IgD-negative memory B cell (primary cell): Measurements from ENCODE around the gene TBX20. TPM values are rescaled to one million over a fixed set of nuclear protein-coding genes. Genes with fewer than 3 reads are reported as not detected.
"Not testable (repeated sequence)": the region's sequence is repeated elsewhere in the genome, so short reads cannot be mapped to it uniquely, and the experiment has no call there.

ENCODE experiments used
- H3K27ac Mint-ChIP-seq, 3 donors: one replicate each; pipeline ENCODE4 v1.8.0; 2020 to 2022; ENCODE audit warnings: mild to moderate bottlenecking in 3 of 3, mixed read lengths in 3 of 3, moderate library complexity in 1 of 3
- H3K27me3 Mint-ChIP-seq: one replicate; pipeline ENCODE4 v1.8.0; 2021; ENCODE audit warnings: mixed read lengths
- H3K36me3 Mint-ChIP-seq: one replicate; pipeline ENCODE4 v1.8.0; 2020; ENCODE audit warnings: mild to moderate bottlenecking, mixed read lengths
- H3K4me1 Mint-ChIP-seq, 3 donors: one replicate each; pipeline ENCODE4 v1.8.0; 2020 to 2022; ENCODE audit warnings: mixed read lengths in 3 of 3, mild to moderate bottlenecking in 1 of 3
- H3K4me3 Mint-ChIP-seq, 4 donors: one replicate each; pipeline ENCODE4 v1.8.0; 2020 to 2022; ENCODE audit warnings: mild to moderate bottlenecking in 4 of 4, mixed read lengths in 4 of 4, moderate library complexity in 3 of 4
- H3K9me3 Mint-ChIP-seq, 3 donors: one replicate each; pipeline ENCODE4 v1.8.0; 2020 to 2021; ENCODE audit warnings: mixed read lengths in 3 of 3, mild to moderate bottlenecking in 1 of 3
- polyA plus RNA-seq: library from polyadenylated mRNA; unstranded; fragments of 300-500 nt; fragmentation: Illumina TruSeq; gene quantifications from one replicate; pipeline ENCODE4 v1.2.3, GENCODE V29; 2021

Gene TBX20
- polyA plus RNA-seq, 1 donor from 2014 or later: not detected

GRCh38 chr7:35249537-35249907, 4.4 kb downstream of the TBX20 start:
- Mint-ChIP-seq H3K4me1 (peaks cover 0 to 8% (median 5%) of the 10 kb centered on the region in 3 donors), H3K27me3 (peaks cover 58% of the 10 kb centered on the region), H3K27ac (no peak overlapping the region), H3K4me3 (no peak overlapping the region), H3K9me3 (peaks cover 0 to 7% (median 0%) of the 10 kb centered on the region in 3 donors), H3K36me3 (no peaks in the 10 kb centered on the region)

DNA sequence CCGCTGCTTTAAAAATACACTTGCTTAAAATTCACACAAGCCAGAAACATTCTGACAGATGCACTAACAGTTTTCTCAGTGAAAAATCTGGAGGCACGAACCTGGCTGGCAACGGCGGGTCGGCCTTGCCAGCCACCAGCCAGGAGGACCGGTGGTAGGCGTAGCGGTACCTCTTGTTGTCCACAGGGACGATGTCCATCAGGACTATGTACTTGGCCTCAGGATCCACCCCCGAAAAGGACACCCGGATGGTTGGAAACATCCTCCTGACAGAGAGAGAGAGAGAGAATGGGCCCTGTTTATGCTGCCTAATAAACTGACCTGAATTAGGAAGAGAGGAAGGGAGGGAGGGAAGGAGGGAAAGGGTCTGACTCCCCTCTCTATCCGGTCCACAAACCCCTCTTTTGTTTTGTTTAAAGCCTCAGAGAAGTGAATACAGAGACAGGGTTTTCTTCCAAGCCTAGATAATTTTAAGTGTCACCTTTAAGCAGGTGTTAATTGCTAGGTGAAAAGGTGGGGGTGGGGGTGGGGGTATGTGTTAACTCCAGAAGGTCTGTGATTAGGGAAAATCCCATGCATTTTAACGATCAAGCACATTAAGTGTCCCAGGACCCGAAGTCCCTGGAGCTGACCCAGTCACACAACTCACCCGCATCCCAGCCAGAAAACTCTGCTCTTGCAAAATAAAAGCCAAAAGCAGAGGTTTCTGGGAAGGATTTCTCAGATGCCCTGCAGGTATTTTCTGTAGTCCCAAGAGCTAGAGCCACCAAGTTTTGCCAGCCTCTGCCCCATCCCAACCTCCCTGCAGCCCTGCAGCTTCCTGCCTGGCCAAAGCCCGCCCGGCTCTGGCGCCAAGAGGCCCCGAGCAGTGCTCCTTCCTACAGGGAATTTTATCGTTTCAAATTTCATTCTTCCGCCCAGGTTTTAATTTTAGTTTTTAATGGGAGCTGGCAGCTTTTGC, 5.0 kb downstream of the TBX20 start:
- peaks cover 0 to 8% (median 5%) of the 10 kb centered on the region in 3 donors for H3K4me1 Mint-ChIP-seq
- H3K27ac Mint-ChIP-seq: no peak overlapping the region
- H3K27me3 Mint-ChIP-seq: peaks cover 54% of the 10 kb centered on the region
- no peak overlapping the region for H3K4me3 Mint-ChIP-seq
- H3K9me3 Mint-ChIP-seq: peaks cover 0 to 7% (median 0%) of the 10 kb centered on the region in 3 donors
- H3K36me3 Mint-ChIP-seq: no peaks in the 10 kb centered on the region

GRCh38 chr7:35246819-35247218, 7.1 kb downstream of the TBX20 start:
- H3K4me1 Mint-ChIP-seq: peaks cover 0 to 7% (median 0%) of the 10 kb centered on the region in 3 donors
- no peaks in the 10 kb centered on the region for H3K36me3 Mint-ChIP-seq
- H3K4me3 Mint-ChIP-seq: no peak overlapping the region
- peaks cover 0 to 2% (median 0%) of the 10 kb centered on the region in 3 donors for H3K9me3 Mint-ChIP-seq
- peaks cover 36% of the 10 kb centered on the region for H3K27me3 Mint-ChIP-seq
- H3K27ac Mint-ChIP-seq: no peak overlapping the region

DNA sequence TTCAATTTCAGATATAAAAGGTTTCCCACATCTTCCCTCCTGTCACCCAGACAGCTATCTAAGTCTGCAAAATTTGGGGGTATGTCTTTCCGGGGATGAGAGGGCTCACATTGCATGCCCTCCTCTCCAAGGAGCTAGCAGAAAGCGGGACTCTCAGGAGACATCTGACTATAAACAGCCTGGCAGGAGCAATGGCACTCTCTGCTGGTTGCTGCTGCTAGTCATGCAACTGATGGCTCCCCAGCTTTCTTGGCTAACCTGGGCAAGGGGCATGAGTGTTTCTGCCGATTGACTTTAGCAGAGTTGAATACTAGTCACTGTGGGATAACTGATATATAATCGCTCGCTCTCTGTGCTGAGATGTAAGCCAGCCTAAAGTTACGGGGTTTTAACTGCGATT, 12.0 kb downstream of the TBX20 start:
- Mint-ChIP-seq H3K4me3 (no peak overlapping the region), H3K9me3 (no peaks in the 10 kb centered on the region), H3K27me3 (peaks cover 4% of the 10 kb centered on the region), H3K27ac (no peak overlapping the region), H3K36me3 (no peaks in the 10 kb centered on the region), H3K4me1 (no peaks in the 10 kb centered on the region)

GRCh38 chr7:35241436-35241835, 12.5 kb downstream of the TBX20 start:
- Mint-ChIP-seq H3K4me3 (no peak overlapping the region), H3K36me3 (no peaks in the 10 kb centered on the region), H3K9me3 (no peaks in the 10 kb centered on the region), H3K27ac (no peak overlapping the region), H3K27me3 (peaks cover 4% of the 10 kb centered on the region), H3K4me1 (no peaks in the 10 kb centered on the region)

- not testable (repeated sequence) for H3K36me3 Mint-ChIP-seq, H3K27me3 Mint-ChIP-seq, H3K4me1 Mint-ChIP-seq, H3K4me3 Mint-ChIP-seq, H3K27ac Mint-ChIP-seq, H3K9me3 Mint-ChIP-seq
These were observed 12.9 kb downstream of the TBX20 start for GRCh38 chr7:35241008-35241407.

DNA sequence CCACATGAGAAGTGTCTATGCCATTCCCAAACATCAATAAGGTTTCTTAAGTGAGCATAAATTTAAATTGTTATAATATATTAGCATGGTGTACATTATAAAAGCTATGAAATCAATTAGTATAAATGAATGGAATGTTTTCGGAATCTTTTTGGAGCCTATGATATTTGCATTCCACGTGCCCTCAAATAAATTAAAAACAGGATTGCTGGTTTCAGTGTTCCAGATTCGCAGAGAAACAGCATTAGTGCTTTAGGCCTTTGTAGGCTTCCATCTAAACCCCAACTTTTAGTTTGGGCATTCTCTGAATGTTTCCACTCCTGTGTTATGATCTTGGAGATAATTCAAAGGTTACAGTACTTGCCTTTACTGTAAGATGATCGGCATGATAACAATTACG, 15.4 kb downstream of the TBX20 start:
- not testable (repeated sequence) for H3K27ac Mint-ChIP-seq, H3K27me3 Mint-ChIP-seq, H3K4me3 Mint-ChIP-seq, H3K4me1 Mint-ChIP-seq, H3K9me3 Mint-ChIP-seq, H3K36me3 Mint-ChIP-seq

DNA sequence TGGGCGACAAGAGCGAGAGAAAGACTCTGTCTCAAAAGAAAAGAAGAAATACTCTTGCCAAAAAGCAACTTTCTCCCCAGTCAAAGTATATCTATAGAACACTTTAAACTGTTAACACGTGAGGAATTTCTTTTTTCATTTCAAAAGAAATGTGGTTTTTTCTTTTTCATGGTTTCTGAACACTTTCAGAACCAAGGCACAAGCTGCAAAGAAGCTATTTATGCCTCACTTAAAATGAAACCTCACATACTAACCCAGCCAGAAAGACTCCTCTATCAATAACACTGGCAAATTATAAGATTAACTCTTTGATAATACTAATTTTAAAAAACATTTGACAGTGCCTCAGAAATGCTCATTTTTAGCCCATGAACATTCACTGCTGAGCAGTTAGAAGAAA, 20.9 kb downstream of the TBX20 start:
- H3K27me3 Mint-ChIP-seq: peaks cover 3% of the 10 kb centered on the region
- peaks cover 0 to 6% (median 0%) of the 10 kb centered on the region in 3 donors for H3K4me1 Mint-ChIP-seq
- H3K27ac Mint-ChIP-seq: no peak overlapping the region
- H3K36me3 Mint-ChIP-seq: no peaks in the 10 kb centered on the region
- H3K9me3 Mint-ChIP-seq: peaks cover 0 to 2% (median 0%) of the 10 kb centered on the region in 3 donors
- no peak overlapping the region for H3K4me3 Mint-ChIP-seq

DNA sequence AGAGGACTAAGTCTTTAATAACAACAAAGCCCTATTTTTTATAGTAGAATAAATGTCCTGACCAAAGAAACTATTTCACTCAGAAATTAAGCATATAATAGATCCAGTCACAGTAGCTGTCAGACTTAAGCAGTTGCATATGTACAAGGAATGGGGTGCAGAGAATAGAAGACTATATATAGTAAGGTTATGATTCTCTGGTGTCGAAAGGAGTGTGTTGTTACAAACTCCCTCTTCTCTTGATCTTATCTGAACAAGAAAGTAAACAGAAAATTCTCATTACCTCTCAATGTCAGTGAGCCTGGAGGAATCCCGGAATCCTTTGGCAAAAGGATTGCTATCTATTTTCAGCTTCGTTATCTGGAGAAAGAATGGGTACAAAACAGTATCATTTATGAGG, 22.7 kb downstream of the TBX20 start:
- not testable (repeated sequence) for H3K27me3 Mint-ChIP-seq, H3K4me3 Mint-ChIP-seq, H3K9me3 Mint-ChIP-seq, H3K4me1 Mint-ChIP-seq, H3K27ac Mint-ChIP-seq, H3K36me3 Mint-ChIP-seq

DNA sequence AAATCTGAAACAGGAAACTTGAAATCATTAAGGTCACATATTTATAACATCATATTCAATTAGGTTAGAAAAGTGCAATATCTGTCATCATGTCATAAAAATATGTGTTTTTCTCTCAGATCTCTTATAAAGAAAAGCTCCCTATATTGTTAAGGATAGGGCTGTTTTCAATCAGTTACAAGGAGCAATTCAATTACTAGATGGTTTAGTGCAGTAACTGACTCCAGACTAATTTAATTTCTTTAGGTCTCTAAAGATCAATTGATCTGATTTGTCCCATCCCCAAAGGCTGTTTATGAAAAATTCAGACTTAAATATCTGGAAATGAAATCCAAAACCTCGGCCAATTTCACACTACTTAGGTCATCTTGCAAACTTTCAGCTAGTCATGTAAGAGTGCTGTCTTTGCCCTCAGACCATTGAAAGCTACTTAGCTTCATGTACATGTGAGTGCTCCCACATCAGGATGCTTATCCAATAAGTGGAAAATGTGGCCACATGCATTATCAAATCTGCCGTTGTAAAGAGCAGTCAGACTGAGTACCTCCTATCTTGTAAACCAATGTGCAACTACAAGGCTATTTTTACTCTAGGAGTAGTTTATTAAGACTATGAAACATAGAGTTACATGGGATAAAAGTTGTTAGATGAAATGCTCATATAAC, 24.7 kb downstream of the TBX20 start:
- not testable (repeated sequence) for H3K27ac Mint-ChIP-seq, H3K36me3 Mint-ChIP-seq, H3K27me3 Mint-ChIP-seq, H3K9me3 Mint-ChIP-seq, H3K4me3 Mint-ChIP-seq, H3K4me1 Mint-ChIP-seq

DNA sequence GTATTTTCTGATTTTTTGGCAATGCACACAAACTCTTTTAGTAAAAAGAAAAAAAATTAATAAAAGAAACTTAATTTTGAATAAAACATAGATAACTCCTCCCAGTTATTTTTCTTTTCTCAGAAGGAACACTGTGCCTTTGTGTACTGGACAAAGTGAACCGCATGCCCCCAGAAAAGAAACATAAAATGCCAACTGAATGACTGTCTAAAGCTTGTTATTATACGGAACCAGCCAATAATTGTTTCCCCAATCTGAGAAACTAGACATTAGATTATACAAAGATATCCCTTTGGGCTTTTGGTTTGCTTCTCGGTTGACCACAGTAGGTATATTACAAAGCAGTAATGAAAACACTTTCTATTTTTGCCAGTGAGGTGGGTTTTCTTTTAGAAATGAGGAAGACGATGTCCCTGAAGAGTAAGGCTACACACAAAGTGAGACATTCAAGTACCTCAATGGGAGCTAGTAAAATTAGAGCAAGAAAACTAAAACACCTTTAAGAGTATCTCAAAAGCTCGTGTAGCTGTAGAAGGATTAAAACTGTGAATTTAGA, 25.3 kb downstream of the TBX20 start:
- H3K27ac Mint-ChIP-seq, H3K36me3 Mint-ChIP-seq, H3K27me3 Mint-ChIP-seq, H3K4me1 Mint-ChIP-seq, H3K9me3 Mint-ChIP-seq, H3K4me3 Mint-ChIP-seq: not testable (repeated sequence)

- not testable (repeated sequence) for H3K9me3 Mint-ChIP-seq, H3K27ac Mint-ChIP-seq, H3K4me3 Mint-ChIP-seq, H3K4me1 Mint-ChIP-seq, H3K27me3 Mint-ChIP-seq, H3K36me3 Mint-ChIP-seq
These were observed 26.5 kb downstream of the TBX20 start for GRCh38 chr7:35227438-35227837.

GRCh38 chr7:35222445-35222844, 31.5 kb downstream of the TBX20 start:
- not testable (repeated sequence) for H3K36me3 Mint-ChIP-seq, H3K9me3 Mint-ChIP-seq, H3K27me3 Mint-ChIP-seq, H3K27ac Mint-ChIP-seq, H3K4me1 Mint-ChIP-seq, H3K4me3 Mint-ChIP-seq

DNA sequence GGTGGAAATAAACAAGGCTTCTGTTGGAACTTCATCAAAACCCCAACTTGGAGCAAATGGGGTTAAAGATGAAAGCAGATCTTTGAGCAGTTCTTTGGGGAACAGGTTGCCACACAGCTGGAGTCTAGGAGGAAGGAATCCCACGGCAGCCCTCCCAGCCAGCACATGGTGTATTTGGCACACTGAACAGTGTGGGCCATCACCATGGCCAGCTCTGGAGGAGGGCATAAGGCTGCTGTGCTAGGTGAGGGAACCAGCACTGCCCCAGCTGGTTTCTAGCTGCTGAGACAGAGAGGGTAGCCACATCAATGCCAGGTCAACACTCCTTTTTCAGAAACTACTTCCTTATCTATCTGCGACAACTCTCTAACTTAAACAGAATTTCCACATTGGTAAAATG, 33.7 kb downstream of the TBX20 start:
- not testable (repeated sequence) for H3K4me1 Mint-ChIP-seq, H3K27ac Mint-ChIP-seq, H3K36me3 Mint-ChIP-seq, H3K9me3 Mint-ChIP-seq, H3K27me3 Mint-ChIP-seq, H3K4me3 Mint-ChIP-seq

DNA sequence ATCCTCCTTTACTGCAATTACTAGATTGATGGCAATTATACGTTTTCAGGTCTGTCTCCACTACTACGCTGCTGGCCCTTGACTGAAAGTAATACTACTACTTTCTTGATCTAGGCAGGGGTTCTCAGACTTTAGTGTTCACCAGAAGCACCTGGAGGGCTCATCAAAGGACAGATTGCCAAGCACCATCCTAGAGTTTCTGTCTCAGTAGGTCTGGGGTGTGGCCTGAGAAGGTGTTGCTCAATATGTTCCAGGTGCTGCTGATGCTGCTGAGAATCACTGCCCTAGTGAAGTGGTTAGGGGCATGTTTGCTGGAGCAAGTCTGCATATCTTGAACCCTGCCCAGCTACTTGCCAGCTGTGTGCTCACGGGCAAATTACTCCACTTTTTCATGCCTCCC, 37.9 kb downstream of the TBX20 start:
- H3K4me3 Mint-ChIP-seq, H3K36me3 Mint-ChIP-seq, H3K27ac Mint-ChIP-seq, H3K4me1 Mint-ChIP-seq, H3K27me3 Mint-ChIP-seq, H3K9me3 Mint-ChIP-seq: not testable (repeated sequence)

- H3K27ac Mint-ChIP-seq, H3K27me3 Mint-ChIP-seq, H3K9me3 Mint-ChIP-seq, H3K36me3 Mint-ChIP-seq, H3K4me3 Mint-ChIP-seq, H3K4me1 Mint-ChIP-seq: not testable (repeated sequence)
These were observed 38.8 kb downstream of the TBX20 start for GRCh38 chr7:35215063-35215462.
